ENCODE data around the gene CYP19A1. TPM values are rescaled to one million over a fixed set of nuclear protein-coding genes. Genes with fewer than 3 reads are reported as not detected.

Gene CYP19A1
- total RNA-seq, 1 donor = 3.1 TPM

DNA sequence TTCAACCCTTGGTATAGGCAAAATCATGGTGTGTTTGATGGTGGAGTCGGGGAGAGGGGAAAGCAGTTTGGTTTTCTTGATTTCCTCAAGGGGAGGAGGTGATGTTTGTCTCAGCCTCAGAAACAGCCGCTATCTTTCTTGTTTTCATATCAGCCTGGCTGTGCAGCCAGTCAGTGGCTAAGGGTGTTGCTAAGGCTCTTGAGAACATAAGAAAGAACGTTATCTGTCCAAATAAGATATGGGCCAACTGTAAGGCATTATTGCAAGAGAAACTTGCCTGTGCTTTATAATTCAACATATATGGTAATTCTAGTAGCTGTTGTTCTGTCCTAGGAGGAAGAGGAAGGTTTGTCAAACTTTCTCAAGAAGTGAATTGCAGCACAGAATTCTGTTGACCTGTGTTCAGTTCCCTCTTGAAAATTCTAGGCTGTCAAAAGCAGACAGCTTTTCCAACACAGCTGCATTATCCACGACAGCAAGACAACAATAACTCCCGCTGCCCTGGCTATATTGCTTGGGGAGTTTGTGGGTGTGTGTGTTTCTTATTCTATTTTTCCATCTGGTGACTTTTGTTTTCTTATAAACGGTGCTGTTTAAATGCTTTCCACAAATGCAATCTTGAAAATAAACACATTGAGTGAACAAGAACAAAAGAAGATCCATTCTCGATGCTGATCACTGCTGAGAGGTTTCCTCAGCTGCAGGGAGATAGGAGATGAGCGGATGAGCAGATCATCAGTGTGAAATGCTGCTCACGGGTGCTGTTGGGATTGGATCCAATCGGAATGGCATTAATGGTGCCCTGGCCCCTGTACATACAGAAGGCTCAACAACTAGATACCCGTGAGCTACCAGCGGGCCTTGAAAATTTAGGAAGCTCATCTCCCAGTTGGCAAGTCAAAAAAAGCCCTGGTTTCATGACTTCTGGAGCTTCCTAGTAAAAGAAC is 152.9 kb downstream of the CYP19A1 start:
- no peak overlapping the region for H3K4me3 ChIP-seq (ENCODE audit: low read depth, low read length)
- TF ChIP-seq, protein P1, sequence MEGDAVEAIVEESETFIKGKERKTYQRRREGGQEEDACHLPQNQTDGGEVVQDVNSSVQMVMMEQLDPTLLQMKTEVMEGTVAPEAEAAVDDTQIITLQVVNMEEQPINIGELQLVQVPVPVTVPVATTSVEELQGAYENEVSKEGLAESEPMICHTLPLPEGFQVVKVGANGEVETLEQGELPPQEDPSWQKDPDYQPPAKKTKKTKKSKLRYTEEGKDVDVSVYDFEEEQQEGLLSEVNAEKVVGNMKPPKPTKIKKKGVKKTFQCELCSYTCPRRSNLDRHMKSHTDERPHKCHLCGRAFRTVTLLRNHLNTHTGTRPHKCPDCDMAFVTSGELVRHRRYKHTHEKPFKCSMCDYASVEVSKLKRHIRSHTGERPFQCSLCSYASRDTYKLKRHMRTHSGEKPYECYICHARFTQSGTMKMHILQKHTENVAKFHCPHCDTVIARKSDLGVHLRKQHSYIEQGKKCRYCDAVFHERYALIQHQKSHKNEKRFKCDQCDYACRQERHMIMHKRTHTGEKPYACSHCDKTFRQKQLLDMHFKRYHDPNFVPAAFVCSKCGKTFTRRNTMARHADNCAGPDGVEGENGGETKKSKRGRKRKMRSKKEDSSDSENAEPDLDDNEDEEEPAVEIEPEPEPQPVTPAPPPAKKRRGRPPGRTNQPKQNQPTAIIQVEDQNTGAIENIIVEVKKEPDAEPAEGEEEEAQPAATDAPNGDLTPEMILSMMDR (IDR thresholded peaks at IDR 0.05; ENCODE audit: insufficient read depth, low read length) = no peak
- DNase-seq (ENCODE audit: low read depth) = peak; percentile 22

DNA sequence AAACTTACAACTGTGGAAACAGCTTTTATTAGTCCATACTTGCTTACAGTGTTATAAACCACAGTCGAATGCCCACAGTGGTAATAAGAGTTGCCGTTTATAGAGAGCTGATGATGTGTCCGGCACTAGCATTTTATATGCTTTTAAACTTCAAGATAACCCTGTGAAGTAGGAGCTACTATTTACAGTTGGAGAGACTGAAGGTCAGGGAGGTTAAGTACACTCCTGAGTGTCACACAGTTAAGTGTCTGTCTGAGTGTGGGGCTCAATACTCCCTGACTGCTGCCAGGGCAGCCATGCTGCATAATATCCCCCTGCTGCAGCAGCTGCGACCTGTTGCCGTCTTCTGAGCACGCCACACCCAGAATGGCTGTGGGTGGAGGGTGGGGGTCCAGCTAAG is 153.8 kb downstream of the CYP19A1 start:
- no peak overlapping the region for H3K4me3 ChIP-seq (ENCODE audit: low read depth, low read length)
- TF ChIP-seq, protein P1 (IDR thresholded peaks at IDR 0.05; ENCODE audit: insufficient read depth, low read length) = no peak
- no peak for DNase-seq (ENCODE audit: low read depth)

DNA sequence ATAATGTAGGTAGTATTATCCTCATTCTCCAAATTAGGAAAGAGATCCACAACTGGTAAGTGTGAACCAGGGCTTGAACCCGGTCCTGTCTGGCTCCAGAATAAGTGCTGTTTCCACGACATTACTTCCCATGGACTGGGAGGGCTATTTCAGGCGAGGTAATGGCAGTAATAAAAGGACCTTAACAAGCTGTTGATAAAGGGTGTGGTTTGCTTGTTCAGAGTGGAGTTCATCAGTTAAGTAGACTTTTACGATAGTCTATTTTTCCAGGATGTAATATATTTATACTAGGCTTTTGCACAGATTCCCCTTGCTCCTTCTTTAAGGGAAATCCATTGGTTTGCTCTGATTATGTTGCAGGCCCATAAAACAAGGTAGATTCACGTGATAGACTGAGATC is 155.3 kb downstream of the CYP19A1 start:
- TF ChIP-seq, protein P1 (IDR thresholded peaks at IDR 0.05; ENCODE audit: insufficient read depth, low read length) = no peak
- DNase-seq (ENCODE audit: low read depth) = no peak
- H3K4me3 ChIP-seq (ENCODE audit: low read depth, low read length) = no peak overlapping the region

DNA sequence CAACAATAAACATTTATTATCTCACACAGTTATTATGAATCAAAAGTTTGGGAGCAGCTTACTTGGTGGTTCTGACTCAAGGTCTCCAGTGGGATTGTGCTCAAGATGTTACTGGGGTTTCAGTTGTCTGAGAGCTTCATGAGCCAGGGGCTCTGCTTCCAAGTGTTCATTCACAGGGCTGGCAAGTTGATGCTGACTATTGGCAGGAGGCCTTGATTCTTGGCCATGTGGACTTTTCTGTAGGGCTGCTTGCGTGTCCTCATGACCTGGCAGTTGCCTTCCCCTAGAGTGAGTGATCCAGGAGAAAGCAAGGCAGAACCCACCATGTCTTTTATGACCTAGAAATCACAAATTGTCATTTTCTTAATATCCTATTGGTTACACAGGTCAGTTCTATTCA is 156.5 kb downstream of the CYP19A1 start:
- TF ChIP-seq, protein P1 (IDR thresholded peaks at IDR 0.05; ENCODE audit: insufficient read depth, low read length) = no peak
- H3K4me3 ChIP-seq (ENCODE audit: low read depth, low read length) = no peak overlapping the region
- no peak for DNase-seq (ENCODE audit: low read depth)

DNA sequence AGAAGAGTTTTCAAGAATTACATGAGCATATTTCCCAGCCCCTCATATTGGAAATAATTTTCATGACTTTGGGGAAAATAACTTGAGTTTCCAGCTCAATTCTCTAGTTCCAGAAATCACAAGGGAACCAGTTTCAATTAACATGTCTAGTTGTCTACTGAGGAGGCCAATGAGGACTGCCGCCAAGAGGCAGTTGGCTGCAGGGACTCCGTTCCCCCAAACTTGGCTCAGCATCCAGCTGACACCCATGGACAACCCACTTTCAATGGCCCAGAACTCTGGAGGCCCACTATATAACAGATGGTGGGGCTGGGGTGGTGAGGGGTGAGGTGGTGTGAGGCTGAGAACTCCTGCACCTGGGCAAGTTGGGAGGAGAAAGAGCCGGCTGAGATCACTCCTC is 157.2 kb downstream of the CYP19A1 start:
- TF ChIP-seq, protein P1 (IDR thresholded peaks at IDR 0.05; ENCODE audit: insufficient read depth, low read length) = no peak
- DNase-seq (ENCODE audit: low read depth) = no peak
- no peak overlapping the region for H3K4me3 ChIP-seq (ENCODE audit: low read depth, low read length)

DNA sequence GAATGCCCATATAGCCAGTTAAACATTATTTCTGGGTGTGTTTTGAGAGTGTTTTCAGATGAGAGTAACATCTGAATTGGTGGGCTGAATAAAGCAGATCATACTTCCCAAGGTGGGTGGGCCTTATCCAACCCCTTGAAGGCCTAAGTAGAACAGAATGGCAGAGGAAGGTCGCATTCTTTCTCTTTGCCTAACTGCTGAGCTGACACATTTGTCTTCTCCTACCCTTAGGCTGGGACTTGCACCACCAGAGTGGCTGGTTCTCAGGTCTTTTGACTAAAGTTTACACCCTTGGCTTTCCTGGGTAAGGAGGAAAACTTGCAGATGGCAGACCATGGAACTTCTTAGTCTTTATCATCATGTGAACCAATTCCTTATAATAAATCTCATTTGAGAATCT is 157.9 kb downstream of the CYP19A1 start:
- no peak overlapping the region for H3K4me3 ChIP-seq (ENCODE audit: low read depth, low read length)
- TF ChIP-seq, protein P1 (IDR thresholded peaks at IDR 0.05; ENCODE audit: insufficient read depth, low read length) = no peak
- no peak for DNase-seq (ENCODE audit: low read depth)

Data from fibroblast of the aortic adventitia (primary cell).